ENCODE results near the gene SRPK1.
"Not testable (repeated sequence)": the region's sequence is repeated elsewhere in the genome, so short reads cannot be mapped to it uniquely, and the experiment has no call there.

Gene SRPK1

DNA sequence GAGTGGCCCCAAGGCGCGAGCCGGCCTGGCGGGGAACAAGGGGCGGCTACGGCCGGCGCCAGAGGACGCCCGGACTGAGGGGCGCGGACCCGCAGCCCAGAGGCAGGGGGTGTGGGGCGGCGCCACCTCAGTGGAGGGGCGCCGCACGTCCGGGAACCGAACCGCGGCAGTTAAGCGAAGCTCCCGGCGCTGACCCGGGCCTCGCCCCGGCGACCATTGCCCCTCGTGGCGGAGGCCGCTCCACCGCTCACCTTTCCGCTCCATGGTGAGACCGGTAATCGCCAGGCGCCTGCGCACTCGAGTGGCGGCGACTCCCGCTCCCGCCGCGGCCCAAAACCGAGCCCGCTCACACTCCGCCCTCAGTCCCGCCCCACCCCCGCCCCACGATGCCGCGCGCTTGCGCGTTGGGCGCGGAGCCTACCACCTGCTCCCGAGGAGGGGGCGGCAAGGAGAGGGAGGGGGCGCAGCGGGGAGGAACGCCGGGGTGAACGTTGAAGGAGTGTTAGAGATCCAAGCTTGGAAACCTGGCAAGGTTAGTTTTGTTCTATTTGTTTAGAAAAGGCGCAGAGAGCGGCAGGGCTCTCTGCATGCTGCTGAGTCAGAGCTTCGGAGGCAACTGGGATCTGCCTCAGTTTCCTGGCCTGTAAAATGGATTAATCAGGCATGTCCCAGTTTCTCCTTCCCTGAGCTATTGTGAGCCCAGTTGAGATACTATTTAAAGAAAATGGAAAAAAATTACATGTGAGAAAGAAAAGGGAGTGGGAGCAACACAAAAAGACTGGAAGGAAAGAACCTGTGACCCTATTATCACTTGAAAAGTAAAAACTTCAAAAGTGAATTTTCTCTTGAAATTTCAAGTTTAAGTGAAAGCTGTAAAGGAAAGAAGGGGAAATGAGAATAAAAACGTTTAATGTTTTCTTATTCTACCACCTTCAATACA lies at the start of gene SRPK1:
SRPK1 (minus strand) TSS at position 306 of the 940 bp plus-strand sequence; CDS start at position 264, 42 bp downstream.
- DNase-seq (ENCODE audit: extremely low read depth in 1 of 2, low read depth in 1 of 2): peak; percentile 57 to 75

GRCh38 chr6:35970181-35970580 lies 49.3 kb upstream of the SRPK1 start:
- no peak for DNase-seq (ENCODE audit: extremely low read depth in 1 of 2, low read depth in 1 of 2)

DNA sequence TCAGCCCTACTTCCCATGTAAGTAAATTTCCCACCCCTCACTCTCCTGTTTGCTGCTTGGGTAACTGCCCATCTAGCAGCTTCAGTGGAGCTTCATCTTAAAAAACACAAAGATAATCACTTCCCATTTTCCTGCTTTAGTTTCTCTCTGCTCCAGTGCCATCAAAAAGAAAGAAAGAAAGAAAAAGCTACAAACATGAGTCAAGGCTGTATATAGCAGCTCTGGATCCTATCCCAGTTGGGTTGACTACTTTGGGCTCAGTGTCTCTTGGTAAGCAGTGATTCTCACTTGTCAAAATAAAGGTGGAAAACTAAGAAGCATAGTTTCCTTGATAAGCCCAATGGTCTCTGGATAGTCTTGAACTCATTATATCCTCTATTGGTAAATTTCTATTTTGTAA lies 48.7 kb upstream of the SRPK1 start:
- DNase-seq (ENCODE audit: extremely low read depth in 1 of 2, low read depth in 1 of 2): no peak

DNA sequence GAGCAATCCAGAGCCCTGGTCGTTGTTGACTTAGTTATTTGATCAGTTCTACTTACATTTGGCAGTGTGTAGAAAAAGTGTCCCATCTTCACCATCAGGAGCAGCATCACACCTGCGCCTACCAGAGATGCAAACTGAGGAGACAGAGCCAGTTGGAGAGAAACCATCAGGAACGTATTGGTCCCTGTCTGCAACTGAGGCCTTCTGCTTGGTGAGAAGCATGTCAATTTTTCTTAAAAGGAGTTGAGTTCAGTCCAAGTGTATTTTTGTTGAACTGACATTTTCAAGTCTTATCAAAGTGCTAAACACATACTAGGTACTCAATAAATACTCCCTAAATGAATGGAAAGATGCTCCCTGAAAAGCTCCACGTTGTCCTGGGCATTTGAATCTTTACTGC lies 47.9 kb upstream of the SRPK1 start:
- DNase-seq (ENCODE audit: extremely low read depth in 1 of 2, low read depth in 1 of 2): no peak

DNA sequence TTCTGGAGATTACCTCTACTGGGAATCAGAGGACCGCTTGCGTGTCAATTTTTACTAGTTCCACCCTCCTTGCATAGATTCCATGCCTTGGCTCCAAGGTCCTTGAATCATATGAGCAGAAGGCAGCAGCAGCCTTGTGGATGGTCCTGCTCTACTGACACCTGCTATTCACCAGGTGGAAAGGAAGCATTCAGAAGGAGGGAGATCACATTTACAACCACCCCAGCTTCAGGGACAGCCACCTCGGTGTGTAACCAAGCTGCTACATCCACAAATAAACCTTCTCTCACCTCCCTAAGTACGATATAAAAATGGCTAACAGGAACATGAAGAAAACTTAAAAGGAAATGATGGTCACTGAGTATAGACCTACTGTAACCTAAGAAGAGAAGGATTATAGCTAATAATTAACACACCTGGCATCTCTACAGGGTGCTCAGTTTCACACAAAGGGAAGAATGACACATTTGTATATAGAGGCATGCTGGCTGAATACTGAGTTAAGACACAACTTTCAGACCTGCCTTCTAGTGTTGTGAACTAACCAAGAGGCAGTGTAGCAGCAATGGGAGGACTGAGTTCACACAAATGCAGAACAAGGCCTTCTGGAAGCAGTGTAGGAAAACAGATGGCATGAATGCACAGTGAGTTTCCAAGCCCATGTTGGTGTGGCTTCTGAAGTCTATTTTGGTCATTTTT lies 46.3 kb upstream of the SRPK1 start:
- DNase-seq (ENCODE audit: extremely low read depth in 1 of 2, low read depth in 1 of 2): no peak

DNA sequence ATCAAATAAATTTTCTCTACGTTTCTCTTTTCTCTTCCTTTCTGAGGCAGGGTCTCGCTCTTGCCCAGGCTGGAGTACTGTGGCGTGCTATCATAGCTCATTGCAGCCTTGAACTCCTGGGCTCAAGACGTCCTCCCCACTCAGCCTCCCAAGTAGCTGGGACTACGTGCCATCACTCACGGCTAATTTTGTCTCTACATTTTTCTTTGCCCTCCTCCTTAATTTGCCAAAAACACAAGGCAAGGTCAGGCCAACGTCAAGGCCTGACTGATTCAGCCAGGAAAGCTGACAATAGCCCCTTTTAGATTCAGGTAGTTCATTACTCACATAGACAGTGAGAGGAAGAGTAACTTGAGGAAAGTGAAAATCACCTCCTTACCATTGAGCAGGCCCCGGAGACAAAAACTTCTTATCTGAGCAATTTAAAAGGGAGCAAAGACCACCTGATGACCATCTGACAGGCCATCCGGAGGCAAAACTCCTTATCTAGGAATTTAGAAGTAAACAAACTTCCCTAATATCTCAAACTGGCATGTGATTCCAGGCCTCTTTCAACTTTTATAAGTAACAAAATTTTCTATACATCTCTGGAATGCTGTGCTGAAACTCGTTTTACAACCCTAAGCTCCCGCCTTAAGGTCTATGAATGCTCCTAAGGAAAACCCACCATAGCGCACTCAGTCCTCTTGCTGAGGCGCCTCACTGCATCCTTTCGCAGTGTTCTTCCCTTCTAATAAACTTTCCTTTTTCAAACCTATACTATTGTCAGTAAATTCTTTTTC lies 42.1 kb upstream of the SRPK1 start:
- no peak for DNase-seq (ENCODE audit: extremely low read depth in 1 of 2, low read depth in 1 of 2)

GRCh38 chr6:35960187-35960586 lies 39.3 kb upstream of the SRPK1 start:
- no peak for DNase-seq (ENCODE audit: extremely low read depth in 1 of 2, low read depth in 1 of 2)

- DNase-seq (ENCODE audit: extremely low read depth in 1 of 2, low read depth in 1 of 2): no peak
These were observed 35.1 kb upstream of the SRPK1 start for GRCh38 chr6:35955970-35956369.

DNA sequence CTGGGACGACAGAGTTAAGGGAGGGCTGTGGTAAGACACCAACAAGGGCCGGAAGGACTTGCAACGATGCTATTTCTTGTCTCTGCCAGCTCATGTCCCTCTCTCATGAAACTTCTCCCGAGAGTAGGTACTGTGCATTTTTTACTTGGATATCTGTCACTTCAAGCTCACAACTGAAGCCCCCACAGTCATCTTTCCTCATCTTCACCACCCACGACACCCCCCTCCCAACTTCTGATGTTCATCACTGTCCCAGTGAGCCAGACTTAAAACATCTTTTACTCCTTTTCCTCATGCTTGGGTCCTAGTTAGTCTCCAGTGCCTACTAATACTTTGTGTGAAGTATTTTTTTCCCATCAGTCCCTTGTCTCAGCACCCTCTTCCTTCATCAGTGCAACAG lies 34.6 kb upstream of the SRPK1 start:
- DNase-seq (ENCODE audit: extremely low read depth in 1 of 2, low read depth in 1 of 2): no peak

DNA sequence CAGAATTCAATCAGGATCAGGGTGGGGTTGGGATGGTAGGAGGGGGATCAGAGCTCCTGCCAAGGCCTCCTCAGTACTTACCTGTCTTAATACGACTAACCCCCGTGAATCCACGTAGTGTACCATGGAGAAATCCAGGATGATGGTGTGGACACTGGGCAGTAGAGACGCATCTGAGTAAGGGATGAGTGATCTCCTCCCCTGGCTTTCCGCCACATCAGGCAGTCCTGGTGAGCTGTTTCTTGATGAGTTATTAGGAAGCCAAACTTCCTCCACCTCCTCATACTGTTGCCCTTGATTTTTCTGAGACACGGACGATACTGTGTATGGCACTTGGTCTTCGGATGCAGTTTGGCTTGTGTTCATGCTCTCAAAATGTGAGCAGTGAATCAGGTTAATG lies 34.2 kb upstream of the SRPK1 start:
- DNase-seq (ENCODE audit: extremely low read depth in 1 of 2, low read depth in 1 of 2): no peak

GRCh38 chr6:35954333-35954732 lies 33.4 kb upstream of the SRPK1 start:
- no peak for DNase-seq (ENCODE audit: extremely low read depth in 1 of 2, low read depth in 1 of 2)

GRCh38 chr6:35948725-35949124 lies 27.8 kb upstream of the SRPK1 start:
- no peak for DNase-seq (ENCODE audit: extremely low read depth in 1 of 2, low read depth in 1 of 2)

- DNase-seq (ENCODE audit: extremely low read depth in 1 of 2, low read depth in 1 of 2): no peak
These were observed 24.7 kb upstream of the SRPK1 start for GRCh38 chr6:35945650-35946025.

DNA sequence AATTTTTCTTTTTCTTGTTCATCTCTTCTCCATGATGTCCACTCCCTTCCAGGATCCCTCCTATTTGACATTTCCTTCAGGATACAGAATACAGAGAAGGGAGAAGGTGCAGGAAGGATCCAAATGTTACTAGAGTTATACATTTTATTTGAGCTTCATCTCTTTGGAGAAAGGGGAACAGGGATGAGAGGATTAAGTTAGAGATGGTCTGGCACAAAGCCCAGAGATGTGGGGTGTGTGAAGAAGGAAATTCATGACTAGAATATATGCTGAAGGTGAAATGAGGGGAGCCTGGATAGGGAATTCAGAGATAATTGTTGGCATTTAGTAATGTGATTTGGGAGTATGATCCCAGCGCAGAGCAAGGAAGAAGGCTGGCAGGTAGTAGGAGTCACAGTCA lies 22.5 kb upstream of the SRPK1 start:
- no peak for DNase-seq (ENCODE audit: extremely low read depth in 1 of 2, low read depth in 1 of 2)

- DNase-seq (ENCODE audit: extremely low read depth in 1 of 2, low read depth in 1 of 2): no peak
These were observed 21.5 kb upstream of the SRPK1 start for GRCh38 chr6:35942355-35942754.

DNA sequence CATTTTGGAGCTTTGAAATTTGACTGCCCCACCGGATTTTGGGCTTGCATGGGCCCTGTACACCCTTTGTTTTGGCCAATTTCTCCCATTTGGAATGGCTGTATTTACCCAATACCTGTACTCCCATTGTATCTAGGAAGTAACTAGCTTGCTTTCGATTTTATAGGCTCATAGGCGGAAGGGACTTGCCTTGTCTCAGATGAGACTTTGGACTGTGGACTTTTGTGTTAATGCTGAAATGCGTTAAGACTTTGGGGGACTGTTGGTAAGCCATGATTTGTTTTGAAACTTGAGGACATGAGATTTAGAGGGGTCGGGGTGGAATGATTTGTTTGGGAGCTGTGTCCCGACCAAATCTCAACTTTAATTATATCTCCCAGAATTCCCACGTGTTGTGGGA lies 20.3 kb upstream of the SRPK1 start:
- DNase-seq (ENCODE audit: extremely low read depth in 1 of 2, low read depth in 1 of 2): not testable (repeated sequence)

GRCh38 chr6:35940014-35940413 lies 19.1 kb upstream of the SRPK1 start:
- DNase-seq (ENCODE audit: extremely low read depth in 1 of 2, low read depth in 1 of 2): not testable (repeated sequence)

- DNase-seq (ENCODE audit: extremely low read depth in 1 of 2, low read depth in 1 of 2): not testable (repeated sequence)
These were observed 18.4 kb upstream of the SRPK1 start for GRCh38 chr6:35939259-35939658.

DNA sequence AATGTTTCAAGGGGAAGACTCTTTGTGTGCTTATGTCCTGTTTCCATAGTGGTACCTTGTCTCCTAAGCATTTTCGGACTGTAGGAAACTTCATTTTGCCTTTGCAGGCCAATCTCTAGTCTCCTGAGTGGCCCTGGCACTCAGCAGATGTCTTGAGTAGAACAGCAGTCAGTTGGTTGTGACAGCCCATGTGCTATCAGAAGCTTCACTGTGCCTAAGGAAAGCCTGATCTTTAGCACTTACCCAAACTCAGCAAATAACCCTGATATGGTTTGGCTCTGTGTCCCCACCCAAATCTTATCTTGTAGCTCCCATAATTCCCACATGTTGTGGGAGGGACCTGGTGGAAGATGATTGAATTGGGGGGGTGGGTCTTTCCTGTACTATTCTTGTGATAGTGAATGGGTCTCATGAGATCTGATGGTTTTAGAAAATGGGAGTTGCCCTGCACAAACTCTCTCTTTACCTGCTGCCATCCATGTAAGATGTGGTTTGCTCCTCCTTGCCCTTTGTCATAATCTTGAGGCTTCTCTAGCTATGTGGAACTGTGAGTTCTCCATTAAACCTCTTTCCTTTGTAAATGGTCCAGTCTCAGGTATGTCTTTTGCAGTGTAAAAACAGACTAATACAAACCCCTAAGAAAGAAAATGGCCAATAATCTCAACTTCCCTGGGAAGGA lies 15.9 kb upstream of the SRPK1 start:
- DNase-seq (ENCODE audit: extremely low read depth in 1 of 2, low read depth in 1 of 2): no peak

- no peak for DNase-seq (ENCODE audit: extremely low read depth in 1 of 2, low read depth in 1 of 2)
These were observed 14.6 kb upstream of the SRPK1 start for GRCh38 chr6:35935469-35935868.

GRCh38 chr6:35933844-35934243 lies 12.9 kb upstream of the SRPK1 start:
- DNase-seq (ENCODE audit: extremely low read depth in 1 of 2, low read depth in 1 of 2): no peak

All from activated CD8-positive, alpha-beta memory T cell treated with anti-CD3 and anti-CD28 coated beads for 1 hour (primary cell).